CD4-positive, alpha-beta T cell treated with Interferon alpha-2 for 1 hour (primary cell): Measurements from ENCODE around the gene EXOC7.
A peak's percentile ranks its signal among the peaks of the same experiment; 100 is the strongest.

Source experiments
- DNase-seq, 2 donors: peaks; one replicate each; pipeline ENCODE4 v3.0.0-alpha.2; 2020 to 2022

EXOC7 gene

GRCh38 chr17:76119409-76120371 lies 16.1 kb upstream of the EXOC7 start:
- no peak for DNase-seq

GRCh38 chr17:76115138-76115754 lies 11.7 kb upstream of the EXOC7 start:
- no peak for DNase-seq

DNA sequence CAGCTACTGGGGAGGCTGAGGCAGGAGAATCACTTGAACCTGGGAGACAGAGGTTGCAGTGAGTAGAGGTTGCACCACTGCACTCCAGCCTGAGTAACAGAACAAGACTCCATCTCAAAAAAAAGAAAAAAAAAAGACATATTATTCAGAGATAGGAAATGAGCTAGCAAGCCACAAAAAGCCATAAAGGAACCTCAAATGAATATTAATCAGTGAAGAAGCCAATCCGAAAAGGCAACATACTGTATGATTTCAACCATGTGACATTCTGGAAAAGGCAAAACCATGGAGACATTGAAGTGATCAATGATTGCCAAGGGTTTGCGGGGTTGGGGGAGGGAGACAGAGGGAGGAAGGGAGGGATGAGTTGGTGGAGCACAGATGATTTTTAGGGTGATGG lies 8.4 kb upstream of the EXOC7 start:
- DNase-seq, result no peak

GRCh38 chr17:76107509-76107908 lies 3.9 kb upstream of the EXOC7 start:
- DNase-seq, result peak in 1 of 2 donors; percentile 50

DNA sequence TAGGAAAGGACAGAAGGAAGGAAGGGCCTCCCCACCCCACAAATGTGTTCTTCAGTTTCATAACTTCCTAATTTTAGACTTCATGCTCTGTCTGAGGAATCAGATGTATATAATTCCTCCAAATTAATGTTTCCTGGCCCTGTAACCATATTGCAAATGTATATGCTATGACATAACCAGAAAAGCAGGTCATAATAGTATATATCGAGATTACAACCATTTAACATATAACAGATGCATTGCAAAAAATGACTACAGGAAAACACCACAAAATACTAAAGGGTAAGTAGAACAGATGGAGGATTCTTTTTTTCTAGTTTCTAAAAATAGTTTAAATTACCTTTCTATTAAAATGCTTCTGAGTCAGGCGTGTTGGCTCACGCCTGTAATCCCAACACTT lies 3.1 kb upstream of the EXOC7 start:
- DNase-seq, result no peak

DNA sequence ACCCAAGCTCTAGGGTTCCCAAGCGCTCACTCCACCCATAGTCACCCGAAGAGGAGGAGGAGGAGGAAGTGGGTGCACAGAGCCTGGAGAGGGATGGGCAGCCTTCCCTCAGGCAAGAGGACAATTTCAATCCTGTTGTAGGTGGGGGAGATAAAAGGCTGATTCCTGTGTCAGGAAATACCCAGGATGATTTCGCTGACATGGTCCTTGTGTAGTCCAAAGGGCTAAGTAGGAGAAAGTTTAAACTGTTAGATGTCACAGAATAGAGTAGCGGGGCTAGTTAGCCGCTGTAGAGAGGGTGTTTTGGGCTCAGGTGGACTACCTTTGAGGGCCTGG lies 1.3 kb upstream of the EXOC7 start:
- no peak for DNase-seq

DNA sequence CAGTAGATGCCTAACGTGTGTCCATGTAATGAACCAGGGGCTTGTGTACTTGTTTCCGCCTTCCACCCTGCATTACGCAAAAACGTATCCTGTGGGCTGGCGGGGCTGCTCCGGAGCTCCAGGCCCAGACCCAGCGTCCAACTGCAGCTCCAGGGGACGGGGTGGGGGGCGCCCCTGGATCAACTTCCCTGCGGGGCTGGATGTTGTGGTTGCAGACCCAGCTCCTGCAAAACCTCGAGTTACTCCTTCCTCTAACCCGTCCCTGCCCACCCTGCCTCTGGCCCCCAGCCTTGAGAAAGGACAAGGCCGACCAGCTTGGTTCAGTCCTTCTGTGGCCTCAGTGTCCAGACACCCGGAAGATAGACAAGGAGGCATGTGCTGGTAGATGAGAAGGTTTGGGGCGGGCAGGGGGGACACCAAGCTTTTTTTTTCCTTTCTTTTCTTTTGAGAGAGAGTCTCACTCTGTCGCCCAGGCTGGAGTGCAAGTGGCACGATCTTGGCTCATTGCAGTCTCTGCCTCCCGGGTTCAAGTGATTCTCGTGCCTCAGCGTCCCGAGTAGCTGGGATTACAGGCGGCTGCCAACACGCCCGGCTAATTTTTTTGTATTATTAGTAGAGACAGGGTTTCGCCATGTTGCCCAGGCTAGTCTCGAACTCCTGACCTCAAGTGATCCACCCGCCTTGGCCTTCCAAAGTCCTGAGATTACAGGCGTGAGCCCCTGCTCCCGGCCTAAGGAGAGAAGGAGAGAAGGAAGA lies 731 bp upstream of the EXOC7 start:
- DNase-seq, result no peak

- DNase-seq, result no peak
Measured at GRCh38 chr17:76102944-76103273, 678 bp downstream of the EXOC7 start.

DNA sequence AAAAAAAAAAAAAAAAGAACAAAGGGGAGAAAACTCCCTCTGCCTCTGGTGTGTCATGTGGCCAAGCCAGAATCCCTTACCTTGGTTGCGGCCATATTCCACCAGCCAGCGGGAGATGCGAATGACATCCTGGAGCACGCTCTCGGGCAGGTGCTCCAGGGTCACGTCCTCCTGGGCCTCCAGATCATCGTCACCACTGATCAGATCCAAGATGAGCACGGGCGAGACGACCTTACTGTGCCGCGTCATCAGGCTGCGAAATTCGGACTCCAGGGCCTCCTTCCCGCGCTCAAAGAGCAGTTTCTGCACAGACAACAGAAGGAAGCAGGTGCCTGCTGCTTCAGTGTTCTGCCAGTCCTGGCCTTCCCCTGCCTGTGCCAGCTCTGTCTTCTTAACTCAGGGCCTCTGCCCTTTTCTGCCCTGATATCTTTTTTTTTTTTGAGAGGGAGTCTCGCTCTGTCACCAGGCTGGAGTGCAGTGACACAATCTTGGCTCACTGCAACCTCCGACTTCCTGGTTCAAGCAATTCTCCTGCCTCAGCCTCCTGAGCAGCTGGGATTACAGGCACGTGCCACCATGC lies 5.8 kb downstream of the EXOC7 start:
- DNase-seq, result no peak

DNA sequence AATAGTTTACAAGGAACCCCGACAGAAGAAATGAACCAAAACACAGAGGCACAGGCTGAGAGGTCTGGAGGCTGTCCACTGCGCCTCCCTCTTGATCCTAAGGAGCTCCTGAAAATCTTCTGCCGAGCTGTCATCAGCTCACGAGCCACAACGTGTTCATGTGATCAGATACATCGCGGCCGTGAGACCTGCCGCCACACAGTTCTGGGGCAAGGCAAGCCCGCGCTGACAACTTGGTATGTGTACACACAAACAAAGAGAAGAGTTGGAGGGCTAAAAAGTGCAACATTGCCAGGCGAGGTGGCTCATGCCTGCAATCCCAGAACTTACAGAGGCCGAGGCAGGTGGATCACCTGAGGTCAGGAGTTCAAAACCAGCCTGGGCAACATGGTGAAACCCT lies 7.6 kb downstream of the EXOC7 start:
- no peak for DNase-seq

GRCh38 chr17:76094046-76094445 lies 9.5 kb downstream of the EXOC7 start:
- DNase-seq, result no peak

DNA sequence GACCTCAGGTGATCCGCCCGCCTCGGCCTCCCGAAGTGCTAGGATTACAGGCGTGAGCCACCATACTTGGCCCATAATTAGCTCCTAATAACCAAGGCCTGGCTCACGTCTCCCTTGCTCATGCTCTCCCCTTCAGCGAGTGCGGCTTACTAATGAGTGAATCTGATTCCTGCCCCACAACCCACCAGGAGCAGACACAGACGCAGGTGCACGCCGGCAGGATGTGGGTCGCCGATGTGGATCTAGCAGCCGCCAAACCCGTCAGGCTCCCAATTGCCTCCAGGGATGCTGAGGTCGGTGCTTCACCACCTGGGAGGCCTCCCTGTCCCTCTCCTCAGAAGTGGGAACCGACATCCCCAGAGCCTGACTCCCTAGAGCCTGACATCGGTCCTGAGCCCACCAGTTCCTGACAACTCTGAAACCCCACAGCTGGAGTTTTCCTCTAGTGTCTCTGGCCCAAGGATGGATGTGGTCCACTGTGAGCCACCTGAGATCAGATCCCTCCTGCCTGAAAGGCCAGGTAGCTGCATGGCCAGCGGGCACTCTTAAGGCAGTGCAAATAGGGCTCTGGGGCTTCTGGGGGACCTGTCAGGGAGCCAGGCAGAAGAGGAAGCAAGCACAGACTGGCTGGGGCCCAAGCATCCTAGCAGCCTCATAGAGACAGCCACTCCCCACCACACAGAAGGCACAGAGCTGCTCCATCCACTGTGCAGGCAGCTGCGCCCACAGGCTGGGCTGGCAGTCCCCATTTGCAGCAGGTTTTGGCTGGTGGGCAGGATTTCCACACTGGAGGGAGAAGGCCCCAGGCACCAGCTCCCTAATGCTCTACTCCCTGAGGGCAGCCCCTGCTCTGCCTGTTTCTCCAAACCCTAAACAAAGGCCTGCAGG lies 10.8 kb downstream of the EXOC7 start:
- DNase-seq, result no peak

DNA sequence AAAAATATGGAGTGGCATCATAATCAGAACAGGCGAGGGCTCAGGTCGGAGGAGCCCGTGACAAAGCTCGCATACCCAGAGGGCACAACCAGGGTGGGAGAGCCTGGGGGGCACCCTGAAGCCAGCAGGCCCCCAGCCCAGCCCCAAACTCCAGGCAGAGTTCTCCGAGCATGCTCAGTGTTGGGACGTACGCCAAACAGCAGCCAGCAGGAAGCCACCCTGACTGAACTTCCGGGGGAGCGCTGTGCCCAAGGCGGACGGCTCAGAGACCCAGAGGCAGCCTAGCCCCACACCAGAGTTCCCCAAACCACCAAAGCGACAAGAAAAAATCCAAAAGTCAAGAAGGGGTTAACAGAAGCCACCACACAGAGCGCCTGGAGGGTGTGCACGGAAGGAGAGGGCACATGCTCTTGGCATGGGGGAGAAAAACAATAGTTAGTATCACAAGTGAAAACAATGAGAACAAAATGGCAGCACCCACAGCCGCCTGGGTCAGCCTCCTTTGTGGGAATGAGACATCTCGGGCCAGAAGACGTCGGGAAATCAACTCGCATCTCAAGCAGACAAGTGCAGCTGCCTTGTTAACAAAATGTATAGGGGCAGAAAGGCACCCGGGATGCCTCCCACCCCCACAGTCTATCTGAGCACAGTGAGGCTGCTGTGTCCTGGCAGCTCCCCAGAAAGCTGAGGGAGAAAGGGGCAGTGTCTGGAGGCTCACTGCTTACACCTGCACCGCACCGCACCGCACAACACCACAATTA lies 11.9 kb downstream of the EXOC7 start:
- DNase-seq, result no peak

- DNase-seq, result no peak
Measured at GRCh38 chr17:76090517-76091129, 13.0 kb downstream of the EXOC7 start.

DNA sequence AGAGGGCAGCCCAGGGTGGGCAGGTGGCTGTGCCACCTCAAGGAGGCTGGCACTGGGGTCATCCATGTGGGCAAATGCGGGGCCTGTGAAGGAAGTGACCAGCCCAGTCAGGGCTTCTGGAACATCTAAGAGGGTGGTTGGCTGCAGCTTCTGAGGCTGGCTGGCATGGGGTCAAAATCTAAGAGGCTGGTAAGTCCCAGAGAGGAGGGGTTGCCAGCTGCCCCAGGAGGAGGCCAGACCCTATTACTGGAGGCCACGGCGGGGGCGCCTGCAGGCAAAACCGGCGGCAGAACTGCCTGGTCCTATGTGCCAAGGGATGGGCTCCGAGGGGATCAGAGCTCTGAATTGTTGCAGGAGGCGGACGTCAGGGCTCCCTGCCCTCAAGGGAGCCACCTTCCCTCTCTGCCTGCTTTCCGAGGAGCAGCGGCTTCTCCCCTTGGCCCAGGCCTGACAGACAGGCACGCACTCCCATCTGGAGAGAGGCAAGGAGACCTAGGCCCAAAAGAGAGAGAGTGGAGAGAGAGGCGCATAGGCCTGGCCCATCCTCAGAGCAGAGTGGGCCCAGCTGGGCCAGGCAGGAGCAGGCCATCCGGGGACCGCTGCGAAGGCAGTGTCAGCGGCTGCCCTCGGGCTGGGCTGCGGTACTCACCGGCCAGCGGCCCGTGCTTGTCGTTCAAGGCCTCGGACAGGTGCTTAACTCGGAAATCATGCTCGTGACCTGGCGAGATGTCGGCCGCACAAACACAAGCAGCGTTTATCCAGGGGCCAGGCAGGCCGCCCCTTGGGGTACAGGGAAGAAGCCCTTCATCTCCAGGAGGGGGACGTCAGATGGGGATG lies 13.7 kb downstream of the EXOC7 start:
- no peak for DNase-seq

DNA sequence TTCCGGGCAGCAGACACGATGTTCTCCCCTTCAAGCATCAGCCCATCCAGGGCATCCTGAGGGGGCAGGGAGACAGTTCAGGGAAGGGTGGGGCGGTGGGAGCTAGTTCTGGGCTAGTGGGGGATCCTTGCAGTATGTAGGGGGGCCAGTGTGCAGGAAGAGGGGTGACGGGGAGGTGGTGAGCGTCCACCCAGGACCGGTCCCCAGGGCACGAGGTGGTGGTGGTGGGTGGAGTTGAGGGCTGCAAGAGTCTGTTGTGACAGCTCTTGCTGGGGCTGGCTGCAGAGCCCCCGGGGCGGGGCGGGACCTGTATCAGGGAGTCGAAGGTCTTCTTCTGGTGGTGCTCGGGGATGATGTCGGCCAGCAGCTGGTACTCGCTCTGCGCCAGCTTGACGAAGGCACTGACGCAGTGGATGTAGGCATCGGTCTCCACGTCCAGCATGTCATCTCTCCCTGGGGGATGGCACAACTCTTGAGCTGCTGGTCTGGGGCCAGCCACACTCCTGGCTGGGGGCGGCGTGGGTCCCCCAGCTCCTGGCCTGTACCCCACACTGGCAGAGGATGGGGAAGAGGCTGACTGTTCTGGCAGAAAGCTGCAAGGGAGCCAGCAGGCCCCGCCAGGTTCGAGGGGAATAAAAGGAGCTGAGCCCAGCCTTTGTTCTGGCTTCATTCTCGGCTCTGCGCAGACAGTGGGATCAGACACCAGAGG lies 14.6 kb downstream of the EXOC7 start:
- DNase-seq, result no peak

- no peak for DNase-seq
Measured at GRCh38 chr17:76088041-76088867, 15.3 kb downstream of the EXOC7 start.

- DNase-seq, result no peak
Measured at GRCh38 chr17:76087531-76087930, 16.1 kb downstream of the EXOC7 start.

DNA sequence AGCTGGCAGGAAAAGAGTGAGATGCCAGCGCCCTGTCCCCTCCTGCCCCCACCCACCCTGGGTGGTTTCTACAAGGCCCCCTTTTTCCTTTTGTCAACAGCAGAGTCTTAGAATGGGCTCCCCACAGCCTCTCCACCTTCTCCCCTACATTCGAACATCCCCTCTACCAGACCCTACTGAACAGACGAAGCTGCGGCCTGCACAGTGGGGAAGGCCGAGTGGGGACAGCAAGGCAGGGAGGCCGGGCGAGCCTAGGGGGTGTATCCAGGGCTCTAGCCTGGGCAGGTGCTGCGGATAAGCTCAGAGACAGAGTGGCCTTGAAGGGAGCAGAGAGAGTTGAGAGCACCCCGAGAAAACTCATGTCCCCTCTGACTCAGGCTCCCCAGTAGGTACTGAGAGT lies 17.2 kb downstream of the EXOC7 start:
- DNase-seq, result no peak
